Measurements from ENCODE around the gene KAT6B. TPM values are rescaled to one million over a fixed set of nuclear protein-coding genes. Genes with fewer than 3 reads are reported as not detected.

The KAT6B gene
- total and polyA plus RNA-seq, 10 of the 15 experiments (the other 5 are each of a cell fraction or from before 2014, with no cell fraction given) = 2.7 to 22.6 (median 15.7) TPM

DNA sequence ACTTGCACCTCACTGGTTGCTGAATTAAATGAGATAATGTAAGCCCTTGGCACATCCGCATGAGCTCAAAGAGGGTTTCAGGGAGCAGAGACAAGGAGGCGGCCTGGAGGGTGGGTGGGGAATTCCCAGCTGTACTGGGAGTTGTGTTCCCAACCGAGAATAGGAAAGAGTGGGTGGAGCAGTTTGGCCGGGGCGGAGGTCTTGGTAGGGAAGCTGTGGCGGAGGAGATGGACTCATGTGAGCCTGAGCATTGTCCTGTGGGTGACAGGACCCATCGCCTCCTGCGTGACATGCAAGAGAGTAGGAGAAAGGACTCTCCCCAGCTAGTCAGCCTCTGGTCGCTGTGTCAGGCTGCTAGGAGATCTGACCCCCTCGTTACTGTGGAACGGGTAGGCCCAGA, 244.1 kb downstream of the KAT6B start:
- RAD21 ChIA-PET (ENCODE audit: unreplicated experiment) = no interaction called here
- Histone ChIP-seq H4K20me1 (ENCODE audit: control insufficient read depth, insufficient read depth) (no peaks in the 10 kb centered on the region), H3K79me2 (ENCODE audit: control insufficient read depth, insufficient read depth, low read length) (no peaks in the 10 kb centered on the region), H3K4me2 (ENCODE audit: control insufficient read depth, insufficient read depth) (no peak overlapping the region), H3K4me1 (ENCODE audit: control insufficient read depth, insufficient read depth, low read length) (no peaks in the 10 kb centered on the region), H3K4me3 (no peak overlapping the region), H3K9ac (ENCODE audit: control insufficient read depth, insufficient read depth, low read length) (no peak overlapping the region), H3K27me3 (replicated peaks in 1 of 2; ENCODE audit: control insufficient read depth in 2 of 2, insufficient read depth in 2 of 2, low read length in 1 of 2) (no peaks in the 10 kb centered on the region), H2AFZ (ENCODE audit: control insufficient read depth, low read depth, low read length) (no peak overlapping the region), H3K27ac (ENCODE audit: control insufficient read depth, insufficient read depth) (no peak overlapping the region), H3K9me3 (replicated peaks; ENCODE audit: control insufficient read depth, insufficient read depth, low read length) (no peaks in the 10 kb centered on the region), H3K36me3 (ENCODE audit: control insufficient read depth in 2 of 2, insufficient read depth in 2 of 2, low read length in 1 of 2) (no peaks in the 10 kb centered on the region)
- CTCF ChIA-PET = interaction anchor here (0.7 kb wide), 1 partner anchor 51 kb away, joined by 3 read pairs; no protein-coding TSS in a partner anchor
- SMC1A ChIA-PET (ENCODE audit: uncharacterized antibody, unreplicated experiment) = no interaction called here
- 49% methylated on average over 11 of the region's 11 CpGs for WGBS (ENCODE audit: insufficient coverage, insufficient replicate concordance, low lambda C conversion rate, missing lambda C conversion rate)
- DNase-seq (ENCODE audit: low read depth, low spot score) = no peak
- POLR2A ChIA-PET = no interaction called here
- intact Hi-C loops (cut with micrococcal nuclease; ENCODE audit: unreplicated experiment) = no loop called here
- BruUV-seq (replicated peaks) = no TSS peak
- in situ Hi-C loops (cut with MboI) = no loop called here
- FAIRE-seq = no peak
- no peak for TF ChIP-seq TBL1XR1 (IDR thresholded peaks at IDR 0.05; ENCODE audit: low read depth, low read length)
- no peak for ATAC-seq

GRCh38 chr10:75070961-75071428, 244.6 kb downstream of the KAT6B start:
- no peaks in the 10 kb centered on the region for H3K79me2 ChIP-seq (ENCODE audit: control insufficient read depth, insufficient read depth, low read length)
- FAIRE-seq = no peak
- H3K27ac ChIP-seq (ENCODE audit: control insufficient read depth, insufficient read depth) = no peak overlapping the region
- no peak overlapping the region for H2AFZ ChIP-seq (ENCODE audit: control insufficient read depth, low read depth, low read length)
- no peaks in the 10 kb centered on the region for H3K27me3 ChIP-seq (replicated peaks in 1 of 2; ENCODE audit: control insufficient read depth in 2 of 2, insufficient read depth in 2 of 2, low read length in 1 of 2)
- BruUV-seq (replicated peaks) = no TSS peak
- DNase-seq (ENCODE audit: low read depth, low spot score) = no peak
- in situ Hi-C loops (cut with MboI) = no loop called here
- WGBS (ENCODE audit: insufficient coverage, insufficient replicate concordance, low lambda C conversion rate, missing lambda C conversion rate) = 62% methylated on average over 7 of the region's 7 CpGs
- no peaks in the 10 kb centered on the region for H4K20me1 ChIP-seq (ENCODE audit: control insufficient read depth, insufficient read depth)
- ChIA-PET CTCF (no interaction called here), POLR2A (no interaction called here), SMC1A (ENCODE audit: uncharacterized antibody, unreplicated experiment) (interaction anchor here (0.6 kb wide), 1 partner anchor 18 kb away, joined by 3 read pairs; no protein-coding TSS in a partner anchor), RAD21 (ENCODE audit: unreplicated experiment) (no interaction called here)
- no peaks in the 10 kb centered on the region for H3K4me1 ChIP-seq (ENCODE audit: control insufficient read depth, insufficient read depth, low read length)
- H3K9me3 ChIP-seq (replicated peaks; ENCODE audit: control insufficient read depth, insufficient read depth, low read length) = no peaks in the 10 kb centered on the region
- H3K9ac ChIP-seq (ENCODE audit: control insufficient read depth, insufficient read depth, low read length) = no peak overlapping the region
- no peak for ATAC-seq
- intact Hi-C loops (cut with micrococcal nuclease; ENCODE audit: unreplicated experiment) = no loop called here
- H3K4me2 ChIP-seq (ENCODE audit: control insufficient read depth, insufficient read depth) = no peak overlapping the region
- H3K36me3 ChIP-seq (ENCODE audit: control insufficient read depth in 2 of 2, insufficient read depth in 2 of 2, low read length in 1 of 2) = no peaks in the 10 kb centered on the region
- no peak overlapping the region for H3K4me3 ChIP-seq
- TF ChIP-seq, protein P1, sequence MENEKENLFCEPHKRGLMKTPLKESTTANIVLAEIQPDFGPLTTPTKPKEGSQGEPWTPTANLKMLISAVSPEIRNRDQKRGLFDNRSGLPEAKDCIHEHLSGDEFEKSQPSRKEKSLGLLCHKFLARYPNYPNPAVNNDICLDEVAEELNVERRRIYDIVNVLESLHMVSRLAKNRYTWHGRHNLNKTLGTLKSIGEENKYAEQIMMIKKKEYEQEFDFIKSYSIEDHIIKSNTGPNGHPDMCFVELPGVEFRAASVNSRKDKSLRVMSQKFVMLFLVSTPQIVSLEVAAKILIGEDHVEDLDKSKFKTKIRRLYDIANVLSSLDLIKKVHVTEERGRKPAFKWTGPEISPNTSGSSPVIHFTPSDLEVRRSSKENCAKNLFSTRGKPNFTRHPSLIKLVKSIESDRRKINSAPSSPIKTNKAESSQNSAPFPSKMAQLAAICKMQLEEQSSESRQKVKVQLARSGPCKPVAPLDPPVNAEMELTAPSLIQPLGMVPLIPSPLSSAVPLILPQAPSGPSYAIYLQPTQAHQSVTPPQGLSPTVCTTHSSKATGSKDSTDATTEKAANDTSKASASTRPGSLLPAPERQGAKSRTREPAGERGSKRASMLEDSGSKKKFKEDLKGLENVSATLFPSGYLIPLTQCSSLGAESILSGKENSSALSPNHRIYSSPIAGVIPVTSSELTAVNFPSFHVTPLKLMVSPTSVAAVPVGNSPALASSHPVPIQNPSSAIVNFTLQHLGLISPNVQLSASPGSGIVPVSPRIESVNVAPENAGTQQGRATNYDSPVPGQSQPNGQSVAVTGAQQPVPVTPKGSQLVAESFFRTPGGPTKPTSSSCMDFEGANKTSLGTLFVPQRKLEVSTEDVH (IDR thresholded peaks at IDR 0.05; ENCODE audit: low read depth, partially characterized antibody) = no peak
- TF ChIP-seq POLR2AphosphoS2 (IDR thresholded peaks at IDR 0.05; ENCODE audit: low read depth, low read length) (no peak), HDAC2 (IDR thresholded peaks at IDR 0.05) (no peak), SUZ12 (IDR thresholded peaks at IDR 0.05; ENCODE audit: unreplicated experiment) (no peak), CBX5 (IDR thresholded peaks at IDR 0.05; ENCODE audit: low read depth) (no peak), IKZF1 (conservative IDR thresholded peaks at IDR 0.05) (no peak), EP300 (IDR thresholded peaks at IDR 0.05; ENCODE audit: borderline replicate concordance in 1 of 2, control insufficient read depth in 1 of 2, low read depth in 2 of 2, low read length in 2 of 2) (no peak), PAX8 (IDR thresholded peaks at IDR 0.05) (no peak), ZNF207 (IDR thresholded peaks at IDR 0.05; ENCODE audit: borderline replicate concordance) (no peak), RFX5 (IDR thresholded peaks at IDR 0.05; ENCODE audit: low read depth, low read length) (no peak), MEF2A (IDR thresholded peaks at IDR 0.05; ENCODE audit: insufficient read depth, low read depth, low read length) (no peak), TBL1XR1 (IDR thresholded peaks at IDR 0.05; ENCODE audit: low read depth, low read length) (no peak), MTA3 (IDR thresholded peaks at IDR 0.05; ENCODE audit: borderline replicate concordance, low read length) (no peak), KDM1A (IDR thresholded peaks at IDR 0.05; ENCODE audit: borderline replicate concordance) (no peak), CEBPB (IDR thresholded peaks at IDR 0.05; ENCODE audit: borderline replicate concordance in 1 of 2, low read depth in 2 of 2, low read length in 2 of 2) (no peak), JUND (IDR thresholded peaks at IDR 0.05; ENCODE audit: low read depth, low read length) (no peak), STAT1 (conservative IDR thresholded peaks at IDR 0.05) (no peak)
